GM06990 (cell line): ENCODE measurements around the gene PNPLA3.

Experiments used
- DNase-seq: peaks from one replicate; pipeline ENCODE4 v3.0.0-alpha.2; 2011; ENCODE audit not compliant: insufficient read length; ENCODE audit errors: extremely low read depth
- H3K27me3 ChIP-seq: replicated peaks from 2 replicates; pipeline ENCODE4 v1.6.0; 2011; ENCODE audit warnings: low read length; ENCODE audit not compliant: control insufficient read depth, insufficient read depth
- H3K36me3 ChIP-seq: 2 replicates; pipeline ENCODE4 v1.5.1; 2011; ENCODE audit warnings: low read length; ENCODE audit not compliant: control insufficient read depth, insufficient read depth
- H3K4me3 ChIP-seq: replicated peaks from 2 replicates; pipeline ENCODE4 v1.5.1; 2011; ENCODE audit warnings: low read depth, mild to moderate bottlenecking, control low read depth, low read length
- TF ChIP-seq, protein P1 (sequence below): IDR thresholded peaks from 2 replicates; pipeline ENCODE4 v1.5.1; 2011; ENCODE audit warnings: low read length, control low read depth, mild to moderate bottlenecking, inconsistent platforms; ENCODE audit not compliant: insufficient read depth, poor library complexity, severe bottlenecking

The PNPLA3 gene

DNA sequence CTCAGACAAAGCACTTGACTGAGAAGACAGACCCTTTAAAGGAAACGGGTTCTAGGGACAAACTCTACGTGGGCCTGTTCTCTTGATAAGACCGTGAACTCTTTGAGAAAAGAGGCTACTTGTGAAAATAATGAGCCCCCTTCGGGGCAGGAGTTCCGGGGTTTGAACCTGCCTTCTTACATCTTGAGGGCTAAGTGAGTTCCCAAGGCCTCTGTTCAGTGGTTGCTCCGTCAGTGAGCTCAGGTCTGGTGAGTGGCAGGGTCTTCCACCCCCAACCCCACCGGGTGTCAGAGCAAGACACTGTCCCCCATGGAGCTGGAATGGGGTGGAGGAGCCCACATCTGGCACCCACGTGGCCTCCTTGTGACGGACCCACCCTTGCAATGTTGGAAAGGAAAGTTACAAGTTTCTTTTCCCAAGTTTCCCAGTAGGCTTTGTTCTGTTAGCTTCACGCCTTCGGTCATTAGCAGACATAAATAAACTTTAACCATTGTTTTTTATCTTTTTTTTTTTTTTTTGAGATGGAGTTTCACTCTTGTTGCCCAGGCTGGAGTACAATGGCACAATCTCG lies 25.3 kb downstream of the PNPLA3 start:
- Histone ChIP-seq H3K4me3 (no peak overlapping the region), H3K36me3 (no peaks in the 10 kb centered on the region), H3K27me3 (no peaks in the 10 kb centered on the region)
- no peak for DNase-seq
- TF ChIP-seq, protein P1, sequence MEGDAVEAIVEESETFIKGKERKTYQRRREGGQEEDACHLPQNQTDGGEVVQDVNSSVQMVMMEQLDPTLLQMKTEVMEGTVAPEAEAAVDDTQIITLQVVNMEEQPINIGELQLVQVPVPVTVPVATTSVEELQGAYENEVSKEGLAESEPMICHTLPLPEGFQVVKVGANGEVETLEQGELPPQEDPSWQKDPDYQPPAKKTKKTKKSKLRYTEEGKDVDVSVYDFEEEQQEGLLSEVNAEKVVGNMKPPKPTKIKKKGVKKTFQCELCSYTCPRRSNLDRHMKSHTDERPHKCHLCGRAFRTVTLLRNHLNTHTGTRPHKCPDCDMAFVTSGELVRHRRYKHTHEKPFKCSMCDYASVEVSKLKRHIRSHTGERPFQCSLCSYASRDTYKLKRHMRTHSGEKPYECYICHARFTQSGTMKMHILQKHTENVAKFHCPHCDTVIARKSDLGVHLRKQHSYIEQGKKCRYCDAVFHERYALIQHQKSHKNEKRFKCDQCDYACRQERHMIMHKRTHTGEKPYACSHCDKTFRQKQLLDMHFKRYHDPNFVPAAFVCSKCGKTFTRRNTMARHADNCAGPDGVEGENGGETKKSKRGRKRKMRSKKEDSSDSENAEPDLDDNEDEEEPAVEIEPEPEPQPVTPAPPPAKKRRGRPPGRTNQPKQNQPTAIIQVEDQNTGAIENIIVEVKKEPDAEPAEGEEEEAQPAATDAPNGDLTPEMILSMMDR = no peak

DNA sequence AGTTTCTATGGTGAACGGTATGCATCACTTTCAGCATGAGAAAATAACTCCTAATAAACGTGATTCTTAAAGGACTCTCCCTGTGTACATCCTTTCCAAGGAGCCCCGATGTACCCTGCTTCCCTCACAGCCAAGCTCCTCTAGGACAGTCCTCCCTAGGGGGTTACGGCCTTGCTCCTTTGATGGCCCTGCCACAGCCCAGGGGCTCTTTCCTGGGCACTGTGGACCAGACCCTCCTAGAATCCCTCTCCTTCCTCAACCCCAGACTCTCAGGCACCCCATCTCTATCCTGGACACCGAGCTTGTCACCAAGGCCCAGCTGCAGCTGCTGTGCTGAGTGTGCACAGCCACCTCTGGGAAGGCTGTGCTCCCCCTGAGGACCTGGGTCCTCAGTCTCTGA lies 27.8 kb downstream of the PNPLA3 start:
- no peak for DNase-seq
- Histone ChIP-seq H3K27me3 (no peaks in the 10 kb centered on the region), H3K4me3 (no peak overlapping the region), H3K36me3 (no peaks in the 10 kb centered on the region)
- TF ChIP-seq, protein P1 = no peak

DNA sequence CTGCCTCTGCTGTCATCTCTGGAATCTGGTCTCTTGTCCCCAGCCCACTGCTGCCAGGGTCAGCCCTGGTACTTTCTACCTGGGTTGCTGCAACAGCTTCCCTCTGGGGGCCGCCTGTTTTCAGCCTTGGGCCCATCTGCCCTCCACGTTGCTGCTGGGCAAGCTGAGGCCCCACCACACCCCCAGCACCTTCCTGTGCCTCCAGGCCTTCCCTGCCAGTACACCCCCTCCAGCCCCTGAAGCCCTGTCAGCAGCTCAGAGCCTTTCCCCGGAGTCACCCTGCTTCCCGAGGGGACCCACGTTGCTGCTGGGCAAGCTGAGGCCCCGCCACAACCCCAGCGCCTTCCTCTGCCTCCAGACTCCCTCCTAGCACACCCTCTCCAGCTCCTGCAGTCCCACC lies 28.4 kb downstream of the PNPLA3 start:
- TF ChIP-seq, protein P1 = no peak
- Histone ChIP-seq H3K4me3 (no peak overlapping the region), H3K36me3 (no peaks in the 10 kb centered on the region), H3K27me3 (no peaks in the 10 kb centered on the region)
- no peak for DNase-seq

DNA sequence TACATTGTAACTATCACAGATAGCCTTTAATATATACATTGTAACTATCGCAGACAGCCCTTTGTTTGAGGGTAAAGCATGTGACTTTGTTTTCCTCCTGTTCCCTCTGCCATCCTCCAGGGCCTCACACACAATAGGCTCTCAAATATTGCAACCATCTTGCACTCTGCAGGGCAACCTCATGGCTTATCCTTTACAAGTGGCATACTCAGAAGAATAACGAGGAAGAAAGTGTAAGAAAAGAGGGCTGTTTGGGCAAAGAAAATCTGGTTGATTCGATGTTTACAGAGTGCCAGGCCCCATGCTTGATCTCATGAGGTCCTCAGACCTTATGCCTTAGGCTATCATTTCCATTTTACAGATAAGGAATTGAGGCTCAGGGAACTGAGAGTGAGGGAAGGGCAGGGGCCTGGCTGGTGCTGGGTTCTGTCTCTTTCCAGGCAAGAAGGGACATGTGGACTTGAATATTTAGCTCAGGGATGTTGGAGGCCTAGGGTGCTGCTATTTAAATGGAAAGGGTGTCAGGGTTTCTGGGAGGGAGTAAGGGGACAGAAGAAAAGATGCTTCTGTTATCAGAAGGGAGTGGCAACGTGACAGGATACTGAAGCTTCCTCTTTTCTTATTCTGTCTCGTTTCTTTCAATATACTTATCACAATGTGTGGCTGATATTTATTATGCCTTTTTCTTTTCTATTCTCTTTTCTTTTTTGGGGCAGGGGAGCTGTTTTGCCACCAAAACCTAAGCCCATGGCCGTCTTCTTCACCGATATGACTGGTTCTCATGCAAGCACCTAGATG lies 30.6 kb downstream of the PNPLA3 start:
- DNase-seq = no peak
- H3K4me3 ChIP-seq = peak overlapping the region; percentile 89

DNA sequence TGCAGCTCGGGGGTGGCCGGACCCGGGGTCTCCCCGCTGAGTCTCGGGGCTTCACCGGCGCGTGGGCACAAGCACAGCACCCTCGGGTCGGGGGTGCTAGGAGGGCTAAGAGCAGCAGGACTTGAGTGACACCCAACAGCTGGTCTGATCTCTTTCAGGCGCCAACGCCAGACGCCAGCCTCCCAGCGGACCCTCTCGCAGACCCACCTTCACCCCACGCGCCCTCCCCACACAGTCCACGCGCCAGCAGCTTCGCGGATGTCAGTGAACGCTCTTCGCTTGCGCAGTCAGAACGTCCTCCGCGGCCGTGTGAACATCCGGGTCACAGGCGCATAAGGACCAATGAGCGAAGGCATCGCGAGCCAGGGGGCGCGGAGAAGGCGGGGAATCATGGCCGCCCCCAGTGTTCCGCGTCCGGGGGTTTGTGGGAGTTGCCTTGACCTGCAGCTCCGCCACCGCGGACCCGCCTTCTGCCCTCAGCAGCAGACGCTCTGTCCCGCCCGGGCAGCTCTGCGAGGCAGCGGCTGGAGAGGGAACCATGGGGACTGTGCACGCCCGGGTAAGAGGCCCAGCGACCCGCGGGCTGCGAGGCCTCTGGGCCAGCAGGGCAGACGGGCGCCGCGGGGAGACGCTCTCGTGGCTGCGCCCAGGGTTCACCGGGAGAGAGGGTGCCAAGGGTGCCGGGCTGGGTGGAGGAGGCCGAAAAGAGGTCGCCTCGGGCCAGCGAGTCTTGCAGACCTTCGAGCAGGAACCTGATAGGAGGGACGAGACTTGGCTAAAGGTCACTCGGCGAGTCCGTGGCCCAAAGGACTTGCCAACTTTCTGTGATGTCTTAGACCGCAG lies 31.7 kb downstream of the PNPLA3 start, which contains the start of gene SAMM50:
TSS of gene SAMM50 (plus strand) at position 403 of the 843 bp plus-strand sequence. CDS start at position 539, 136 bp downstream.
- Histone ChIP-seq H3K36me3 (no peaks in the 10 kb centered on the region), H3K27me3 (no peaks in the 10 kb centered on the region), H3K4me3 (peak within 1 kb of the TSS; percentile 89)
- DNase-seq = peak; percentile 94
- TF ChIP-seq, protein P1 = peak; percentile 7

More for the DNA sequence above, 30.6 kb downstream of the PNPLA3 start:
- TF ChIP-seq, protein P1 = no peak
- no peaks in the 10 kb centered on the region for H3K27me3 ChIP-seq
- H3K36me3 ChIP-seq = no peaks in the 10 kb centered on the region
